IMR-90 (cell line): ENCODE measurements around the gene CAMTA1. TPM values are rescaled to one million over a fixed set of nuclear protein-coding genes. Genes with fewer than 3 reads are reported as not detected.

Source experiments
- ATAC-seq: fragments of 200-7000 bp; cut with Tn5 transposase; 2 replicates; pipeline ENCODE4 v1.9.1; 2020; ENCODE audit warnings: low read depth, mild to moderate bottlenecking, moderate library complexity
- BruUV-seq: library from RNA; stranded (reverse); fragments of 400-500 nt; replicated peaks from 2 replicates; lab custom pipeline; 2021; lab: Mats Ljungman, UMichigan
- CTCF ChIA-PET: fragments of 300-600 bp; formaldehyde crosslinking; extraction: SDS; loops from one replicate; lab custom pipeline; 2021; ENCODE audit warnings: antibody characterized with exemption; lab: Yijun Ruan, JAX
- POLR2A ChIA-PET: fragments of 300-600 bp; sonication (Branson Sonifier 250); formaldehyde crosslinking; loops from one replicate; lab custom pipeline; 2022; ENCODE audit warnings: antibody characterized with exemption; ENCODE audit not compliant: unreplicated experiment; lab: Charles Lee
- DNase-seq: peaks from one replicate; pipeline ENCODE4 v3.0.0; 2013
- H2AFZ ChIP-seq: replicated peaks from 2 replicates; pipeline ENCODE3; 2013; ENCODE audit warnings: low read length, mild to moderate bottlenecking; ENCODE audit not compliant: poor library complexity
- H2AK5ac ChIP-seq: 2 replicates; pipeline ENCODE4 v1.6.1; 2013; ENCODE audit warnings: low read depth, low read length, inconsistent platforms
- H2AK9ac ChIP-seq: replicated peaks from 2 replicates; pipeline ENCODE3; 2013; ENCODE audit warnings: mild to moderate bottlenecking, low read depth, low read length, moderate library complexity; ENCODE audit not compliant: poor library complexity
- H2BK120ac ChIP-seq: 2 replicates; pipeline ENCODE4 v1.6.1; 2013; ENCODE audit warnings: low read depth, low read length, inconsistent platforms
- H2BK15ac ChIP-seq: 3 replicates; pipeline ENCODE4 v1.6.1; 2013; ENCODE audit warnings: low read depth, low read length, inconsistent platforms
- H2BK20ac ChIP-seq: 2 replicates; pipeline ENCODE4 v1.6.1; 2013; ENCODE audit warnings: low read depth, mild to moderate bottlenecking, inconsistent platforms, low read length, moderate library complexity
- H2BK5ac ChIP-seq: 2 replicates; pipeline ENCODE4 v1.6.1; 2013; ENCODE audit warnings: mild to moderate bottlenecking, low read depth, low read length, inconsistent platforms; ENCODE audit not compliant: poor library complexity, severe bottlenecking
- H3K14ac ChIP-seq: replicated peaks from 2 replicates; pipeline ENCODE4 v1.6.1; 2013; ENCODE audit warnings: low read depth, low read length, inconsistent platforms
- H3K18ac ChIP-seq: 2 replicates; pipeline ENCODE4 v1.6.1; 2013; ENCODE audit warnings: low read depth, low read length, control low read depth
- H3K23ac ChIP-seq: 2 replicates; pipeline ENCODE4 v1.6.1; 2013; ENCODE audit warnings: low read depth, low read length, inconsistent platforms
- H3K27ac ChIP-seq: 2 replicates; pipeline ENCODE4 v1.5.1; 2013; ENCODE audit warnings: mild to moderate bottlenecking, control low read depth, low read length; ENCODE audit not compliant: insufficient read depth
- H3K27me3 ChIP-seq: 2 replicates; pipeline ENCODE4 v1.6.1; 2013; ENCODE audit warnings: low read length; ENCODE audit not compliant: control insufficient read depth, insufficient read depth
- H3K36me3 ChIP-seq: 2 replicates; pipeline ENCODE4 v1.6.1; 2013; ENCODE audit warnings: low read length, mixed read lengths; ENCODE audit not compliant: control insufficient read depth, insufficient read depth
- H3K4ac ChIP-seq: 2 replicates; pipeline ENCODE4 v1.6.1; 2013; ENCODE audit warnings: low read depth, low read length, inconsistent platforms
- H3K4me1 ChIP-seq: 2 replicates; pipeline ENCODE4 v1.6.1; 2013; ENCODE audit warnings: low read length, mixed read lengths; ENCODE audit not compliant: control insufficient read depth, insufficient read depth
- H3K4me2 ChIP-seq: 2 replicates; pipeline ENCODE4 v1.6.1; 2013; ENCODE audit warnings: low read depth, mild to moderate bottlenecking, control low read depth, low read length, moderate library complexity
- H3K4me3 ChIP-seq: 2 replicates; pipeline ENCODE4 v1.5.1; 2013; ENCODE audit warnings: low read depth, mild to moderate bottlenecking, control low read depth, low read length, moderate library complexity; ENCODE audit not compliant: insufficient read depth
- H3K56ac ChIP-seq: 2 replicates; pipeline ENCODE4 v1.6.1; 2013; ENCODE audit warnings: low read length, inconsistent platforms; ENCODE audit not compliant: insufficient read depth; ENCODE audit errors: extremely low read depth
- H3K79me1 ChIP-seq, 2 experiments: 2 replicates each; pipeline ENCODE4 v1.6.1; 2013; ENCODE audit warnings: low read length in 2 of 2, inconsistent platforms in 1 of 2, low read depth in 1 of 2
- H3K9ac ChIP-seq: 2 replicates; pipeline ENCODE4 v1.6.1; 2013; ENCODE audit warnings: low read depth, low read length, control low read depth
- H3K9me1 ChIP-seq: 2 replicates; pipeline ENCODE4 v1.6.1; 2013; ENCODE audit warnings: low read length, inconsistent platforms; ENCODE audit not compliant: insufficient read depth
- H3K9me3 ChIP-seq: 2 replicates; pipeline ENCODE4 v1.6.1; 2013; ENCODE audit warnings: low read length; ENCODE audit not compliant: control insufficient read depth, insufficient read depth
- H4K20me1 ChIP-seq: 2 replicates; pipeline ENCODE4 v1.6.1; 2013; ENCODE audit warnings: low read length, inconsistent platforms; ENCODE audit not compliant: insufficient read depth
- H4K5ac ChIP-seq: 2 replicates; pipeline ENCODE4 v1.6.1; 2013; ENCODE audit warnings: mild to moderate bottlenecking, low read depth, low read length, control low read depth
- H4K8ac ChIP-seq, 2 experiments: 2 replicates each; pipeline ENCODE4 v1.6.1; 2013; ENCODE audit warnings: low read depth in 2 of 2, low read length in 2 of 2, control low read depth in 1 of 2, inconsistent platforms in 1 of 2
- H4K91ac ChIP-seq: 2 replicates; pipeline ENCODE4 v1.6.1; 2013; ENCODE audit warnings: low read depth, low read length, inconsistent platforms; ENCODE audit not compliant: insufficient read depth
- BHLHE40 ChIP-seq: fragments of 150-350 bp; IDR thresholded peaks from 2 replicates; pipeline ENCODE4 v1.6.1; 2016; ENCODE audit warnings: mild to moderate bottlenecking, low read depth, low read length
- CEBPB ChIP-seq: IDR thresholded peaks from 2 replicates; pipeline ENCODE4 v1.6.1; 2012; ENCODE audit warnings: low read depth, low read length, improper control_type of control experiment
- CHD1 ChIP-seq: IDR thresholded peaks from 2 replicates; pipeline ENCODE4 v1.6.1; 2012; ENCODE audit warnings: low read depth, low read length, improper control_type of control experiment
- FOS ChIP-seq: fragments of 150-350 bp; IDR thresholded peaks from 2 replicates; pipeline ENCODE4 v1.6.1; 2016; ENCODE audit warnings: low read depth, low read length
- MAFK ChIP-seq: IDR thresholded peaks from 2 replicates; pipeline ENCODE4 v1.6.1; 2012; ENCODE audit warnings: low read depth, low read length, improper control_type of control experiment
- MAZ ChIP-seq: IDR thresholded peaks from 2 replicates; pipeline ENCODE4 v1.6.1; 2012; ENCODE audit warnings: low read depth, mild to moderate bottlenecking, low read length, improper control_type of control experiment, moderate library complexity, borderline replicate concordance
- MXI1 ChIP-seq: IDR thresholded peaks from 2 replicates; pipeline ENCODE4 v1.6.1; 2012; ENCODE audit warnings: low read depth, mild to moderate bottlenecking, low read length, moderate library complexity, borderline replicate concordance
- NFE2L2 ChIP-seq: fragments of 150-350 bp; IDR thresholded peaks from 2 replicates; pipeline ENCODE4 v1.6.1; 2016; ENCODE audit warnings: low read depth, mild to moderate bottlenecking, low read length
- POLR2A ChIP-seq: IDR thresholded peaks from 2 replicates; pipeline ENCODE4 v1.6.1; 2012; ENCODE audit warnings: mild to moderate bottlenecking, low read depth, low read length
- RAD21 ChIP-seq: IDR thresholded peaks from 2 replicates; pipeline ENCODE4 v1.6.1; 2012; ENCODE audit warnings: low read length, improper control_type of control experiment
- RCOR1 ChIP-seq: IDR thresholded peaks from 2 replicates; pipeline ENCODE4 v1.6.1; 2012; ENCODE audit warnings: mild to moderate bottlenecking, low read length, improper control_type of control experiment; ENCODE audit not compliant: insufficient replicate concordance
- RFX5 ChIP-seq: IDR thresholded peaks from 2 replicates; pipeline ENCODE4 v1.8.0; 2012; ENCODE audit warnings: low read depth, mild to moderate bottlenecking, low read length, moderate library complexity
- SMC3 ChIP-seq: fragments of 150-350 bp; IDR thresholded peaks from 2 replicates; pipeline ENCODE4 v1.6.1; 2016; ENCODE audit warnings: low read depth, mild to moderate bottlenecking, antibody characterized with exemption, low read length, moderate library complexity
- WGBS, 2 experiments: methylation state at CpG; one replicate each; pipeline versions ENCODE4 v1.1.5 to v1.1.7; 2013; ENCODE audit warnings: missing lambda C conversion rate in 2 of 2; ENCODE audit not compliant: insufficient read length in 1 of 2; ENCODE audit errors: extremely low coverage in 2 of 2; 5-methylcytosine and 5-hydroxymethylcytosine counted together
- dilution Hi-C: fragments of 300-500 bp; cut with HindIII; formaldehyde crosslinking; loops from one replicate; pipeline ENCODE4 v1.14.3; 2018; ENCODE audit warnings: low sequenced_read_pairs; ENCODE audit not compliant: unreplicated experiment
- in situ Hi-C: fragments of 300-500 bp; cut with MboI; formaldehyde crosslinking; loops from 3 replicates; pipeline ENCODE4 v1.14.3; 2019; ENCODE audit warnings: low sequenced_read_pairs, inconsistent platforms, mixed read lengths
- intact Hi-C: fragments of 100-400 bp; cut with micrococcal nuclease; formaldehyde crosslinking; loops from 2 replicates; pipeline ENCODE4 v1.10.0; 2022
- polyA plus RNA-seq, 3 experiments: library from polyadenylated mRNA; depleted of rRNA; stranded (reverse); fragments of >200 nt; gene quantifications; 2 replicates each; pipeline ENCODE4 v1.2.3, GENCODE V29; 2012; ENCODE audit warnings: low replicate concordance in 1 of 3
- total RNA-seq: library from RNA; depleted of rRNA; stranded (reverse); fragments of >200 nt; gene quantifications from 2 replicates; pipeline ENCODE4 v1.2.3, GENCODE V29; 2012
- TF ChIP-seq, protein P1 (sequence below): conservative IDR thresholded peaks from 2 replicates; pipeline ENCODE4 v1.5.1; 2012; ENCODE audit warnings: mild to moderate bottlenecking, low read depth, low read length, improper control_type of control experiment
- TF ChIP-seq, protein P2 (sequence below): fragments of 150-350 bp; IDR thresholded peaks from 2 replicates; pipeline ENCODE4 v1.6.1; 2017; ENCODE audit warnings: mild to moderate bottlenecking, antibody characterized with exemption, low read length, low read depth
- TF ChIP-seq, protein P3 (sequence below): fragments of 150-350 bp; IDR thresholded peaks from 2 replicates; pipeline ENCODE4 v1.6.1; 2016; ENCODE audit warnings: low read depth, mild to moderate bottlenecking, low read length, moderate library complexity, borderline replicate concordance

Gene CAMTA1
- total and polyA plus RNA-seq, 2 of the 4 experiments (the other 2 are of a cell fraction), result 35.5 to 74.3 TPM

DNA sequence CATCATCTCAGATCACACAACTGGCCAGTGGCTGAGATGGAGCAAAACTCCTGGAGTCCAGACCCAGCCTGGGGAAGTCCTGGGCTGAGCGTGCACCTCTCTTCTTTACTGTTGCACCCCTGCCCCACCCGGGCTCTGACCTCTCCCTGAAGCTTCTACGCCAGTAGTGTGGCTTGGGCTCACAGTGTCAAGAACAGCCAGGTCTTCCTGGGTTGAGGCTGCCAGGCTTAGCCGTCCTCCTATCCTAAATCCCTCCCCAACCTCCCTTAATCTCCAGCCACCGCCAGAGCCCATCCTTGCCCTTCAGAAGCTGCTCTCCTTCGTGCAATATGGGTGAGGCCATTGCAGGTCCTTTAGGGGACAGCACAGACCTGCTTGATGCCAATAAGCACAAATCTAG is 586.7 kb downstream of the CAMTA1 start:
- no peak overlapping the region for H4K5ac ChIP-seq
- H3K4me2 ChIP-seq, result no peak overlapping the region
- no peak overlapping the region for H3K56ac ChIP-seq
- no peak overlapping the region for H3K18ac ChIP-seq
- in situ Hi-C loops, result no loop called here
- no peaks in the 10 kb centered on the region for H3K9me3 ChIP-seq
- H3K23ac ChIP-seq, result no peak overlapping the region
- H3K4ac ChIP-seq, result no peak overlapping the region
- no peak overlapping the region for H4K91ac ChIP-seq
- intact Hi-C loops, result no loop called here
- H4K8ac ChIP-seq, result no peak overlapping the region
- POLR2A ChIA-PET, result no interaction called here
- H2AK9ac ChIP-seq, result no peak overlapping the region
- TF ChIP-seq NFE2L2 (no peak), CEBPB (no peak), SMC3 (no peak), RAD21 (no peak), MAZ (no peak), CHD1 (no peak), MAFK (no peak), FOS (no peak), MXI1 (no peak), RCOR1 (no peak), BHLHE40 (no peak), POLR2A (no peak), RFX5 (no peak)
- TF ChIP-seq, protein P1, sequence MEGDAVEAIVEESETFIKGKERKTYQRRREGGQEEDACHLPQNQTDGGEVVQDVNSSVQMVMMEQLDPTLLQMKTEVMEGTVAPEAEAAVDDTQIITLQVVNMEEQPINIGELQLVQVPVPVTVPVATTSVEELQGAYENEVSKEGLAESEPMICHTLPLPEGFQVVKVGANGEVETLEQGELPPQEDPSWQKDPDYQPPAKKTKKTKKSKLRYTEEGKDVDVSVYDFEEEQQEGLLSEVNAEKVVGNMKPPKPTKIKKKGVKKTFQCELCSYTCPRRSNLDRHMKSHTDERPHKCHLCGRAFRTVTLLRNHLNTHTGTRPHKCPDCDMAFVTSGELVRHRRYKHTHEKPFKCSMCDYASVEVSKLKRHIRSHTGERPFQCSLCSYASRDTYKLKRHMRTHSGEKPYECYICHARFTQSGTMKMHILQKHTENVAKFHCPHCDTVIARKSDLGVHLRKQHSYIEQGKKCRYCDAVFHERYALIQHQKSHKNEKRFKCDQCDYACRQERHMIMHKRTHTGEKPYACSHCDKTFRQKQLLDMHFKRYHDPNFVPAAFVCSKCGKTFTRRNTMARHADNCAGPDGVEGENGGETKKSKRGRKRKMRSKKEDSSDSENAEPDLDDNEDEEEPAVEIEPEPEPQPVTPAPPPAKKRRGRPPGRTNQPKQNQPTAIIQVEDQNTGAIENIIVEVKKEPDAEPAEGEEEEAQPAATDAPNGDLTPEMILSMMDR, result no peak
- TF ChIP-seq, protein P2, sequence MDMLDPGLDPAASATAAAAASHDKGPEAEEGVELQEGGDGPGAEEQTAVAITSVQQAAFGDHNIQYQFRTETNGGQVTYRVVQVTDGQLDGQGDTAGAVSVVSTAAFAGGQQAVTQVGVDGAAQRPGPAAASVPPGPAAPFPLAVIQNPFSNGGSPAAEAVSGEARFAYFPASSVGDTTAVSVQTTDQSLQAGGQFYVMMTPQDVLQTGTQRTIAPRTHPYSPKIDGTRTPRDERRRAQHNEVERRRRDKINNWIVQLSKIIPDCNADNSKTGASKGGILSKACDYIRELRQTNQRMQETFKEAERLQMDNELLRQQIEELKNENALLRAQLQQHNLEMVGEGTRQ, result no peak
- TF ChIP-seq, protein P3, sequence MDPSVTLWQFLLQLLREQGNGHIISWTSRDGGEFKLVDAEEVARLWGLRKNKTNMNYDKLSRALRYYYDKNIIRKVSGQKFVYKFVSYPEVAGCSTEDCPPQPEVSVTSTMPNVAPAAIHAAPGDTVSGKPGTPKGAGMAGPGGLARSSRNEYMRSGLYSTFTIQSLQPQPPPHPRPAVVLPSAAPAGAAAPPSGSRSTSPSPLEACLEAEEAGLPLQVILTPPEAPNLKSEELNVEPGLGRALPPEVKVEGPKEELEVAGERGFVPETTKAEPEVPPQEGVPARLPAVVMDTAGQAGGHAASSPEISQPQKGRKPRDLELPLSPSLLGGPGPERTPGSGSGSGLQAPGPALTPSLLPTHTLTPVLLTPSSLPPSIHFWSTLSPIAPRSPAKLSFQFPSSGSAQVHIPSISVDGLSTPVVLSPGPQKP, result no peak
- no peak overlapping the region for H2AFZ ChIP-seq
- dilution Hi-C loops, result no loop called here
- H3K9me1 ChIP-seq, result no peaks in the 10 kb centered on the region
- no peak overlapping the region for H3K4me3 ChIP-seq
- no peaks in the 10 kb centered on the region for H3K27me3 ChIP-seq
- no peak overlapping the region for H3K9ac ChIP-seq
- H2AK5ac ChIP-seq, result no peak overlapping the region
- 85% methylated on average over 3 of the region's 6 CpGs; no CpG with 5 or more reads in 1 of the 2 experiments for WGBS, 2 experiments
- no peak overlapping the region for H3K14ac ChIP-seq
- H2BK120ac ChIP-seq, result no peak overlapping the region
- no peak overlapping the region for H2BK20ac ChIP-seq
- DNase-seq (no peak), ATAC-seq (no peak)
- peaks cover 2% of the 10 kb centered on the region; the same call in 1 of the 2 replicates for H3K4me1 ChIP-seq
- no peak overlapping the region for H2BK15ac ChIP-seq
- CTCF ChIA-PET, result no interaction called here
- H3K27ac ChIP-seq, result no peak overlapping the region
- H4K20me1 ChIP-seq, result no peaks in the 10 kb centered on the region
- no TSS peak for BruUV-seq
- no peaks in the 10 kb centered on the region for H3K36me3 ChIP-seq
- no peaks in the 10 kb centered on the region for H3K79me1 ChIP-seq
- no peak overlapping the region for H2BK5ac ChIP-seq
